ENCODE measurements around the gene RFX8. TPM values are rescaled to one million over a fixed set of nuclear protein-coding genes. Genes with fewer than 3 reads are reported as not detected.

The RFX8 gene
- total and polyA plus RNA-seq, 11 donors: 0.12 to 2.0 (median 0.34) TPM; not detected in 5

DNA sequence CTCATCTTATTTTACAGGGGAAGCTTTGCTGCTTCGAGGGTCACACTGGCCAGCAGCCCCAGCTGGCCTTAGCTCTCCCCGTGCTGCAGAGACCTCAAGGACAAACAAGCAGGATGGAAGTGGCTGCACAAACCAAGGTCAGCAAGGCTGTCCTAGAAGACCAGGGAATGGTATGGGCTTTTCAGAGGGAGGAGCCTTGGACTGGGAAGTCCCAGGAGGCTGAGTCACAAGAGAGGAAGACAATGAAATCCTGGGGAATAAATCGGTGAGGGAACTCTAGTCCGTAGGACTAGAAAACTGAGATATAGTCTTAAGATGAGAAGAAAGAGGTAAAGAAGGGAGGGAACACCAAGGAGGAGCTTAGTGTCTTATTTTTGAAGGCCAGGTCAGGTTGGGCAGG lies 103.3 kb downstream of the RFX8 start:
- no peaks in the 10 kb centered on the region for H3K36me3 ChIP-seq
- intact Hi-C loops (cut with DNase I): no loop called here
- 44 to 56% (median 47%) methylated on average over 4 of the region's 4 CpGs for WGBS, 4 donors
- no peak for DNase-seq
- peaks cover 0 to 8% (median 0%) of the 10 kb centered on the region in 12 donors for H3K9me3 ChIP-seq
- TF ChIP-seq POLR2A (IDR thresholded peaks at IDR 0.05): no peak
- no peak overlapping the region for H3K27ac ChIP-seq
- ATAC-seq: no peak
- no peaks in the 10 kb centered on the region for H3K27me3 ChIP-seq
- no peak overlapping the region for H3K4me3 ChIP-seq
- H3K4me1 ChIP-seq: peaks cover 0 to 16% (median 0%) of the 10 kb centered on the region in 12 donors

DNA sequence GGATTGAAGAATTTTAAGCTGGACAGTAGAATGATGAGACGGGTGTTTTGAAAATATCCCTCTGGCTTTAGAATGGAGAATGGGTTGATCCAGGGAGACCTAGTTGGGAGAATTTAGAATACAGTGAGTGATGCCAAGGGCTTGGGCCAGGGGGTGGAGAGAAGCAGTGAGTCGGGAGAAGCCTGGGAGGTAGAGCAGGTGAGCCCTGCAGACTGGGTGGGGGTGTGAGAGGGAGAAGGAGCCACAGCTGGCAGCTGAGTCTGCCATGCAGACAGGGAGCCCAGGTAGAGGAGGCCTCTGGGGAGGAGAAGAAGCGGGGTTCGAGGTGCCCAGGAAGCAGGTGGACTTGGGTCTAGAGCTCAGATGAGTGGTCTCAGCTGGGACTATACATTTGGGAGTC lies 105.8 kb downstream of the RFX8 start:
- WGBS, 4 donors: 93 to 97% (median 96%) methylated on average over 4 of the region's 4 CpGs
- no peak for DNase-seq
- no peak overlapping the region for H3K4me3 ChIP-seq
- H3K27me3 ChIP-seq: no peaks in the 10 kb centered on the region
- H3K9me3 ChIP-seq: peaks cover 0 to 8% (median 0%) of the 10 kb centered on the region in 12 donors
- no peaks in the 10 kb centered on the region for H3K36me3 ChIP-seq
- intact Hi-C loops (cut with DNase I): no loop called here
- ATAC-seq: no peak
- H3K27ac ChIP-seq: no peak overlapping the region
- H3K4me1 ChIP-seq: peaks cover 0 to 11% (median 0%) of the 10 kb centered on the region in 12 donors
- TF ChIP-seq, protein P1, sequence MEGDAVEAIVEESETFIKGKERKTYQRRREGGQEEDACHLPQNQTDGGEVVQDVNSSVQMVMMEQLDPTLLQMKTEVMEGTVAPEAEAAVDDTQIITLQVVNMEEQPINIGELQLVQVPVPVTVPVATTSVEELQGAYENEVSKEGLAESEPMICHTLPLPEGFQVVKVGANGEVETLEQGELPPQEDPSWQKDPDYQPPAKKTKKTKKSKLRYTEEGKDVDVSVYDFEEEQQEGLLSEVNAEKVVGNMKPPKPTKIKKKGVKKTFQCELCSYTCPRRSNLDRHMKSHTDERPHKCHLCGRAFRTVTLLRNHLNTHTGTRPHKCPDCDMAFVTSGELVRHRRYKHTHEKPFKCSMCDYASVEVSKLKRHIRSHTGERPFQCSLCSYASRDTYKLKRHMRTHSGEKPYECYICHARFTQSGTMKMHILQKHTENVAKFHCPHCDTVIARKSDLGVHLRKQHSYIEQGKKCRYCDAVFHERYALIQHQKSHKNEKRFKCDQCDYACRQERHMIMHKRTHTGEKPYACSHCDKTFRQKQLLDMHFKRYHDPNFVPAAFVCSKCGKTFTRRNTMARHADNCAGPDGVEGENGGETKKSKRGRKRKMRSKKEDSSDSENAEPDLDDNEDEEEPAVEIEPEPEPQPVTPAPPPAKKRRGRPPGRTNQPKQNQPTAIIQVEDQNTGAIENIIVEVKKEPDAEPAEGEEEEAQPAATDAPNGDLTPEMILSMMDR (IDR thresholded peaks at IDR 0.05): no peak
- no peak for TF ChIP-seq POLR2A (IDR thresholded peaks at IDR 0.05)

DNA sequence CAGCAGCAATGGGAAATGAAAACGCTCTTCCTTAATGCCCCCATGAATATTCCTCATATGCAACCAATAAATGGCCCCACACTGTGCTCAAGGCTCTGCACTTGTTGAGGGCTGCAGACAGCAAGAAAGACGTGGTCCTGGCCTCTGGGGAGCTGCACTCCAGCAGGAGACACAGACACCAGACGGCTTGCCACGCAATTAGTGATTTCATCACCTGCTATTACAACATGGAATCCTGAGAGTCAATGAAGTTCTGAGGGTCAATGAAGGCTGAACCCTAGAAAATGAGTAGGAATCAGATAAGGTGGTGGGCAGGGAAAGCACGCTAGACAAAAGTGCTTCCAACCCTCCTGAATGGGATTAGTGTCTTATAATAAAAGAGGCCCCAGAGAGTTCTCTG lies 106.5 kb downstream of the RFX8 start:
- Histone ChIP-seq H3K9me3 (peaks cover 0 to 8% (median 0%) of the 10 kb centered on the region in 12 donors), H3K4me1 (peaks cover 0 to 11% (median 0%) of the 10 kb centered on the region in 12 donors), H3K36me3 (no peaks in the 10 kb centered on the region), H3K4me3 (no peak overlapping the region), H3K27ac (no peak overlapping the region), H3K27me3 (no peaks in the 10 kb centered on the region)
- ATAC-seq (no peak), DNase-seq (no peak)
- no peak for TF ChIP-seq POLR2A (IDR thresholded peaks at IDR 0.05)
- TF ChIP-seq, protein P1 (IDR thresholded peaks at IDR 0.05): no peak
- WGBS, 4 donors: 81 to 85% (median 83%) methylated on average over 5 of the region's 5 CpGs
- intact Hi-C loops (cut with DNase I): no loop called here

DNA sequence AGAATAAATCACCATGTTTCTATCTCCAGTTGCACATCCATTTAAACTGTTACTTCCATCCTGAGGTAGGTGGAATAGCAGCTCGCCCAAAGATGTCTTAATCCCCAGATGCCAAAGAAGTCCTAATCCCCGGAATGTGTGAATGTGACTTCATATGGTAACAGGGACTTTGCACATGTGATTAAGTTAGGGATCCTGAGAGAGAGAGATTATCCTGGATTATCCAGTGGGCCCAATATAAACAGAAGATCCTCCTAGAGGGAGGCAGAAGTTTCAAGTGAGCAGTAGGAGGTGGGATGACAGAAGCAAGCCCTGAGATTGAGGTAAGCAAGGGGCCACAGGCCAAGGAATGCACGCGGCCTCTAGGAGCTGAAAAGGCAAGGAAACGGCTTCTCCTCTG lies 107.4 kb downstream of the RFX8 start:
- intact Hi-C loops (cut with DNase I): no loop called here
- DNase-seq: no peak
- WGBS, 4 donors: 86 to 92% (median 90%) methylated on average over 5 of the region's 5 CpGs

More for the DNA sequence above, 107.4 kb downstream of the RFX8 start:
- peaks cover 0 to under 1% (median 0%) of the 10 kb centered on the region in 12 donors for H3K9me3 ChIP-seq
- H3K4me1 ChIP-seq: peaks cover 0 to 11% (median 0%) of the 10 kb centered on the region in 12 donors
- H3K27ac ChIP-seq: no peak overlapping the region
- no peaks in the 10 kb centered on the region for H3K36me3 ChIP-seq
- no peak overlapping the region for H3K4me3 ChIP-seq
- no peak for TF ChIP-seq POLR2A (IDR thresholded peaks at IDR 0.05)
- TF ChIP-seq, protein P1 (IDR thresholded peaks at IDR 0.05): no peak
- no peaks in the 10 kb centered on the region for H3K27me3 ChIP-seq
- no peak for ATAC-seq
